Caki2 (cell line): ENCODE measurements around the gene SORCS2. TPM values are rescaled to one million over a fixed set of nuclear protein-coding genes. Genes with fewer than 3 reads are reported as not detected.

Source experiments
- DNase-seq: peaks from one replicate; pipeline ENCODE4 v3.0.0-alpha.2; 2015; ENCODE audit warnings: low read depth
- in situ Hi-C: cut with HindIII; loops from 2 replicates; pipeline ENCODE4 v1.10.0; 2016; ENCODE audit warnings: low sequenced_read_pairs, low pct_unique_long_range_greater_than_20kb, mixed read lengths
- total RNA-seq: library from RNA; depleted of rRNA; stranded (reverse); fragments of >200 nt; shearing (Covaris generic); gene quantifications from 2 replicates; pipeline ENCODE4 v1.2.3, GENCODE V29; 2014; ENCODE audit warnings: low replicate concordance

SORCS2 gene
- total RNA-seq, 1 experiment from 2014 or later, result 1.4 TPM

DNA sequence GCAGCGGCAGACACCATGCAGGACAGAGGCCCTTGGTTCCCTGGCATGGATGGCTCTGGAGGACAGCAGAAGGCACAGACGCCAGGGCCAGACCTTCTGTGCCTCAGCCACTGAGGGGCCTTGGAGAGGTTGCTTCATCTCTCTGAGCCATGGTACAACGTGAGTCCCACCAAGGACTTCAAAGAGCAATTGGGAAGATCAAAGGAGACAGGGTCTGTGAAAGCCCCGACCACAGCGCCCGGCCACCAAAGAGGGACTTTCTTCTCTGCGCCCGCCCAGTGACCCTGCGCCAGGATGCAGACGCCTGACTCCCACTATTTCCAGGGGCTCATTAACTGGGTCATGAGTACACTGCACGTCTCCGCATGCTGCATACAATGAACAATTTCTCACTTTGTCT is 573.3 kb downstream of the SORCS2 start:
- DNase-seq, result no peak
- in situ Hi-C loops, result no loop called here

GRCh38 chr4:7766086-7766485 is 573.7 kb downstream of the SORCS2 start:
- no peak for DNase-seq
- in situ Hi-C loops, result no loop called here

GRCh38 chr4:7766661-7767345 is 574.5 kb downstream of the SORCS2 start:
- in situ Hi-C loops, result no loop called here
- no peak for DNase-seq

GRCh38 chr4:7767526-7767925 is 575.2 kb downstream of the SORCS2 start:
- in situ Hi-C loops, result no loop called here
- no peak for DNase-seq

- no peak for DNase-seq
- in situ Hi-C loops, result no loop called here
These were observed 575.6 kb downstream of the SORCS2 start for GRCh38 chr4:7767966-7768365.

DNA sequence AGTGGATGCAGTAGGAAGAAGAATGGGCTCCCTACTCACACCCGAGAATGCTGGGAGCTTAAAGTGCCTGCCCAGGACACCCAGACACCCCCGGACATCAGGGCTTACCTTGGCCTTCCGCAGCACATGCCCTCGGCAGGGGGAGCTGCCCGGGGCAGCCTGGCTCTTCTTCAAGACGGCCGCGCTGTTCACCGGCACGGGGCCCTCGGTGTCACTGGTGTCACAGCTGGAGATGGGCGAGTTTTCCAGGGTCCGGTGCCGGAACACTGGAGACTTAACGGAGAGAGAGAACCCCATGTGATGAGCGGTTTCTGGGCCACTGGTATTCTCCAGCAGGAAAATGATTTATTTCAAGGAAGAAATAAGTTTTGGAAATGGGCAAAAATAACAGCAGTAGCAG is 576.4 kb downstream of the SORCS2 start:
- no peak for DNase-seq
- in situ Hi-C loops, result no loop called here

DNA sequence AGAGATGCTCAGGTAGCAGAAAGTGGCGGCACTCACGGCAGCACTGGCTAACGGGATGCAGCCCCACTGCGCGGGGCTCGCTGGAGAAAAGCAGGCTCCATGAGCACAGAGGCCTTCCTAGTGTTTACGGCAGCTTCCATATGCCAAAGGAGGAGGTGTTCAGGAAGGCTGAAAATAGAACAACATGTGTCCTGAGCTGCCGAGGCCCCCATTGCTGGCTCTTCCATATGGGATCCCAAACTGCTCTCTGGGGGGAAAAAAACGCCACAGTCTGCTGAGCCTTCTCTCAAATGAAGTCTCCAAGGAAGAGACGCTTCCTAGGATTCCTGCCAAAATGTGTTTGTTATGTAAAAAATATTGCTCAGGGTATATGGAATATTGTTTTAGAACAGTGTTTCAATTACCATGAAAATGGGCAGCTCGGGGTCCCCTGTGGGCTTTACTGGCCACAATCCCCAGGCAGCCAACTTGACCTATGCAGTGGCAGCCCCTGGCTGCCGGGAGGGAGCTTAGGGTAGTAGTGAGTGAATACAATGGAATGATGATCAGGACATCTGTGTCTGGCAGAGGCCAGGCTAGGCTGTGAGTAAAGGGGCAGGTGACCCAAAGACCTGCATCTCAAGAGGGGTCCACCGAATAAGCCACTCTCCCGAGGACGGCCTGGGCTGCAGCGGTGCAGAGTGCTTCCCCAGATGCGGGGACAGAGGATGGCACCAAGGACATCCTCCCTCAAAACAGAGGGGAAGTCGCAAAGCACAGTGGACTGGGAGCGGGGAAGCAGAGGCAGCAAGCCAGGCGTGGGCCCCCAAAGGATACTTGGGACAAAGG is 577.3 kb downstream of the SORCS2 start:
- in situ Hi-C loops, result no loop called here
- DNase-seq, result no peak

DNA sequence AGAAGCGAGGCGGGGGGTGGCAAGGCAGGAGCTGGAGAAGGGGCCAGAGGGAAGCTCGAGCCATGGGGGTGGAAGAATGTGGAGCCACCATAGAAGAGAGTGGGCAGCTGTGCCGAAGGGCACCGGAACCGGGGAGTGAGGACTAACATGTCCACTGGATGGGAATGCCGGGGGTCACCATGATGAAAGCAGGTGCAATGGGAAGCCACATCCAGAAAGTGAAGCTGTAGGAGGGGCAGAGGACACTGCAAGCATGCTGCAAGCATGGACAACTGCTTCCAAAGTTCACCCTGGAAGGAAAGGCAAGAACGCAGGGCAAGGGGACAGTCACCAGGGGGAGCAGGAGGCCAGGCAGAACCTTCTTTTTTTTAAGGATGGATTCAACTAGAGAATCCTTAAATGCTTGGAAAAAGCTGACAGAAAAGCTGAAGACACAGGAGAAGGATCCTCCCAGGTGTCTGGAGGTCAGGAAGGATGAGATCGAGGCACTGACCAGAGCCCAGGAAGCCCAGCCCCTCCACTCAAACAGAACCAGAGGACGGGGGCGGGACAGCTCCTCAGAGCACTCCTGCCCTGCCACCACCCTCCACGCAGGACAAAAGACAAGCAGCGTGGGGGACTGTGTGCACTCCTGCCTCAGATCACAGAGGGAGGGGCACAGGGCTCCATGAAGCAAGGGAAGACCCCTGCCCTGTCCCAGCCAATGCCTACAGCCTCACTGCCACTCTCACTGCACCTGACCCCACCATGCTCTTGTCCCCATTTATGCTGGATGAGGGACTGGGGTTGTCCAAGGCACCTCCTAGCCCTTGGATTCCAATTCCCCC is 578.1 kb downstream of the SORCS2 start:
- in situ Hi-C loops, result no loop called here
- no peak for DNase-seq

DNA sequence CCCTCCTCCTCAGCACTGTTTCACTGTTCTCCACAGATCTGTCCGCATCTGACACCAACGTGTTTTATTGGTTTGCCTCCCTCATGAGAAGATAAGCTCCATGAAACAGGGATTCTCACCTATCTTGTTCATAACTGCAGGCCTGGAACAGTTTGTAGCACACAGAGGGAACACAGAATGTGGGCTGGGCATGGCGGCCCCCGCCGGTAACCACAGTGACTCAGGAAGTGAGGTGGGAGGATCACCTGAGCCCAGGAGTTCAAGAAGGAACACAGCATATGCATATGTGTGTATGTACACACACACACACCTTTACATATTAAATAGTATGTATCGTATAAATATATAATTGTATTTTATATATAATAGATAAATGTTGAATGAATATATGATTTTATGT is 578.7 kb downstream of the SORCS2 start:
- no peak for DNase-seq
- in situ Hi-C loops, result no loop called here

- DNase-seq, result no peak
- in situ Hi-C loops, result no loop called here
These were observed 579.5 kb downstream of the SORCS2 start for GRCh38 chr4:7771541-7772507.

- in situ Hi-C loops, result no loop called here
- DNase-seq, result no peak
These were observed 580.5 kb downstream of the SORCS2 start for GRCh38 chr4:7772711-7773385.

DNA sequence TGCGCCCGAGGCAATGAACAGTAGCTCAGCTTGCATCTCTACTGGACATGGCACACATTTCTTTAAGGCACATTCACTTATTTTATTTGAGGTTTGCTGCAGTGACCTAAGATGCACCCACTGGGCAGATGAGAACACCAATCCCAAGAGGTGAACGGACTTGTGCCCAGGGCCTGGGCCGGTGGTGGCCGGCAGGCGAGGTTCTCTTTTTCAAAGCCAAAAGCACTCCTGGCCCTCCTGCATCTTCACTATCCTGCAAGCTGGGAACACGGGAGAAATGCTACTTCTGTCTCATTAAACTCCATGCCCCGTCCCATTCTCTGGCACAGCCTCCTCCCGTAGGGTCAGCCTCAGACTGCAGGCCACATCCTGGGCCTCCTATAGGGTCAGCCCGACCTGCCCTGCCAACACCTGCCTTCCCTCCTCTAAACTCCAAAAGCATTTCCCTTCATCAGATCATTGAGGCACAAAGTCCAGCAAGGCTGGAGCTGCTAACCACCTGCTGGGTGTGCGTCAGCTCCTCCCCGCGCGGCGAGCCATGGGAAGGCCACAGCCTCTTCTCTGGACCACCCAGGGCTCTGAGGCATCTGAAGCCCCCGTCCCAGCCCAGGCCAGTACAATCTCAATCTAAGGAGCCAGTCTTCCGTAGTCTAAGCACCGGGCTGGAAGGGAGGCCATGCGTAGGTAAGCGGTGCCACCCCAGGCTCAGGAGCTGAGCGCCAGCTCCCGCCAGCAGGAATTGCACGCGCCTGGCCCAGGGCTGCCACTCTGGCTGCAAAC is 581.3 kb downstream of the SORCS2 start:
- in situ Hi-C loops, result no loop called here
- DNase-seq, result no peak

DNA sequence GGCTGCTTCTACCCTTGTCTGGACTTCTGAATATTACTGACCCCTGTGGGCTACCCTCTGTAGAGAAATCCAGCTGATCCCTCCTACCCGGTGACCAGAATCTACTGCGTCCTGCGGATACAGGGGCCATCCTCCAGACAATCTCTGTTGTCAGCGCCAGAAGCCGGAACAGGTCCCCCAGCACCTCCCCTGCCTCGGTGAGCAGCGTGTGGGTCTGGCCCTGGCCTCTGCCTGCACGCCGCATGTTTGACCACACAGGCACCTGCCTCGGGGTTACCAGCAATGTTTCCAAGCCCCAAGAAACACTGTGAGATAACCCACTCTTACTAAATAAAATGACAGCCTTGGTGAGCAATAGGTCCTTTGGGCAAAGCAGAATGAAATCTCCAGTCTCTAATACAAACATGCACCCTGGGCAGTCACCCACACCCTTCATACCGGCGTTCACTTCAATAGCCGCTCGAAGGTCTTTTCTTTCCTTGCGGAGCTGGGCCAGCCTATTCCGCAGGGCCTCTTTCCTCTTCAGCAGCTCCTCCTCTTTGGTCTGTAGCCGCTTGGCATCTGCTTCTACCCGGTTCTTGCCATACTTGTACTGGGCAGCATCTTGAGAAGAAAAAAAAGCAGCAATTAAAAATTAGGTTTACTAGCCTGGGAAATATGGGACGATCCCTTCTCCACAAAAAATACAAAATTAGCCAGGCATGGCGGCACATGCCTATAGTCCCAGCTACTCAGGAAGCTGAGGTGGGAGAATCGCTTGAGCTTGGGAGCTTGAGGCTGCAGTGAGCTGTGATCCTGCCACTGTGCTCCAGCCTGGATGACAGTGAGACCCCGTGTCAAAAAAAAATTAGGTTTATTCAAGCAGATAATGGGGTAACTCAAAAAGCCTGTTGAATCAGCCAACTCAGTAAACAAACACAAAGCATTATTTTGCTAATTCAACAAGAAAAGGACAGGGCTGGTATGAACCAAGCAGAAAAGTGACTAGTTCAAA is 582.3 kb downstream of the SORCS2 start:
- DNase-seq, result no peak
- in situ Hi-C loops, result no loop called here

- in situ Hi-C loops, result no loop called here
- DNase-seq, result no peak
These were observed 583.1 kb downstream of the SORCS2 start for GRCh38 chr4:7775396-7775795.

DNA sequence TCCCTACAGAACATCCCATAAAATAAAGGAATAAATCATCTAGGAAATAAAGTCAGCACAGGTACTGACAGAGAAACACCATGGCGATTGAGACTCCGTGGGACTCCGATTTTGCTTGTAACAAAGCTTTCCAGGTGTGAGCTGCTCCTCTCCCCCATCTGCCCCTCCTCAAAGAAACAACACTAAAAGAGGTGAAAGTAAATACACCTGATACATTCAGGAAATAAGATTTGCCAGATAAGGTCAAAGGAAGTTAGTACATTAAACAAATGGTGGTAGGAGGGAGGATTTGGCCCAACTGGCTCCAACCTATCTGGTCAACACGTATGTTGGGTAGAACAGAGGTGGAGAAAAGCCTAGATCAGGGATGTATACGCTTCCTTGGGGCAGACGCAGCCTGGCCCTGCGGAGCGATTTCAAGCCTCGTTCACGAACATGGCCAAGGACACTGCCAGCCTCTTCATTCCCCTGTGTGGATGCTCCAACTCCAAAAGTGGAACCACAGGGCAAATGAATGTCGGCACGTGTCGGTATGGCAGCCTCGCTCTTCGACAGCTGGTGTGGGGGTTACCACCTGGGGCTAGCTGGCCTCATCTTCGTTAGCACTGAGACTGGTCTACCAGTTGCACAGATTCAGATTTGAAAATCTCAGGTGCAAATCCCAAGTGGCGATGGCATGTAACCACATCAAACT is 584.8 kb downstream of the SORCS2 start:
- no peak for DNase-seq
- in situ Hi-C loops, result no loop called here
